C4-2B (cell line): ENCODE data around the gene LONRF2.
A peak's percentile ranks its signal among the peaks of the same experiment; 100 is the strongest.

Experiments
- H3K27ac ChIP-seq: fragments of 450-650 bp; 2 replicates; pipeline ENCODE4 v1.5.1; 2017
- ZFX ChIP-seq: fragments of 450-650 bp; IDR thresholded peaks from 2 replicates; pipeline ENCODE4 v1.6.1; 2017
- TF ChIP-seq, protein P1 (sequence below): fragments of 450-650 bp; conservative IDR thresholded peaks from 2 replicates; pipeline ENCODE4 v1.5.1; 2017; ENCODE audit warnings: mild to moderate bottlenecking

The LONRF2 gene

DNA sequence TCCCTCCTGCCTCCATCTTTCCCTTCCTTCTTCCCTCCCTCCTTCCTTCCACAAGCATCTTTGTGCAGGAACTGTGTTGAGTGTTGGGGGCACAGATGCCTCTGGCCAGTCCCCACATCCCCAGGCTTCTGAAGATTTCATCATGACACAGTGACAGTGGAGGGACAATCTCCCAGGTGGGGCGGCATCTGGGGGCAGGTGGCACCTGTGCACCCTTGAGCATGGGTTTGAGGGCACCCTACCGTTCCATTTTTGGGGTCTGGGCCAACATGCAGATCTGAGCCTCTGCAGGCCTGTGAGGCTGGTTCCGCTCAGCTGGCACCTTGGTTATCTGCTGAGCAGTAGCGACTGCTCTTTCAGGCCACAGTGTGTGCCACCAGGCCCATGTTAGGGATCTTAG lies 57.6 kb downstream of the LONRF2 start:
- no peak overlapping the region for H3K27ac ChIP-seq
- TF ChIP-seq ZFX, result no peak
- TF ChIP-seq, protein P1, sequence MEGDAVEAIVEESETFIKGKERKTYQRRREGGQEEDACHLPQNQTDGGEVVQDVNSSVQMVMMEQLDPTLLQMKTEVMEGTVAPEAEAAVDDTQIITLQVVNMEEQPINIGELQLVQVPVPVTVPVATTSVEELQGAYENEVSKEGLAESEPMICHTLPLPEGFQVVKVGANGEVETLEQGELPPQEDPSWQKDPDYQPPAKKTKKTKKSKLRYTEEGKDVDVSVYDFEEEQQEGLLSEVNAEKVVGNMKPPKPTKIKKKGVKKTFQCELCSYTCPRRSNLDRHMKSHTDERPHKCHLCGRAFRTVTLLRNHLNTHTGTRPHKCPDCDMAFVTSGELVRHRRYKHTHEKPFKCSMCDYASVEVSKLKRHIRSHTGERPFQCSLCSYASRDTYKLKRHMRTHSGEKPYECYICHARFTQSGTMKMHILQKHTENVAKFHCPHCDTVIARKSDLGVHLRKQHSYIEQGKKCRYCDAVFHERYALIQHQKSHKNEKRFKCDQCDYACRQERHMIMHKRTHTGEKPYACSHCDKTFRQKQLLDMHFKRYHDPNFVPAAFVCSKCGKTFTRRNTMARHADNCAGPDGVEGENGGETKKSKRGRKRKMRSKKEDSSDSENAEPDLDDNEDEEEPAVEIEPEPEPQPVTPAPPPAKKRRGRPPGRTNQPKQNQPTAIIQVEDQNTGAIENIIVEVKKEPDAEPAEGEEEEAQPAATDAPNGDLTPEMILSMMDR, result no peak

DNA sequence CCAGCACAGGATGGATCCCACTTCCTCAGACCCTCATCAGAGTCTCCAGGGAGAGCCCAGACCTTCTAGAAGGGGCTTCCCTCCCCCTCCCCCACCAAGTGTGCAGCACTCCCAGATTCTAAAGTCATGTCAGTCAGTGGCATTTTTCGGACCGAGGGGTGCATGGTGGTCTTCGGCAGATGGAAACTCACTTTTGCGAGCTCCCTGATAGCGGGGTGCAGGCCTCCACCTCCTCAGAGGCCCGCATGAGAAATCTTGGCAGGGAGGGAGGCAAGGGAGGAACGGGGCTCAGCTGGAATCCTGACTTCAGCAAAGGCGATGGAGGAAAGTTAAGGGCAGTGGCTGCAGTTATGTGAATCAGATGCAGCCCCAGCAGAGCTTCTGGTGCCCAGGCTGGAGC lies 58.2 kb downstream of the LONRF2 start:
- TF ChIP-seq ZFX, result no peak
- TF ChIP-seq, protein P1, result no peak
- H3K27ac ChIP-seq, result no peak overlapping the region

DNA sequence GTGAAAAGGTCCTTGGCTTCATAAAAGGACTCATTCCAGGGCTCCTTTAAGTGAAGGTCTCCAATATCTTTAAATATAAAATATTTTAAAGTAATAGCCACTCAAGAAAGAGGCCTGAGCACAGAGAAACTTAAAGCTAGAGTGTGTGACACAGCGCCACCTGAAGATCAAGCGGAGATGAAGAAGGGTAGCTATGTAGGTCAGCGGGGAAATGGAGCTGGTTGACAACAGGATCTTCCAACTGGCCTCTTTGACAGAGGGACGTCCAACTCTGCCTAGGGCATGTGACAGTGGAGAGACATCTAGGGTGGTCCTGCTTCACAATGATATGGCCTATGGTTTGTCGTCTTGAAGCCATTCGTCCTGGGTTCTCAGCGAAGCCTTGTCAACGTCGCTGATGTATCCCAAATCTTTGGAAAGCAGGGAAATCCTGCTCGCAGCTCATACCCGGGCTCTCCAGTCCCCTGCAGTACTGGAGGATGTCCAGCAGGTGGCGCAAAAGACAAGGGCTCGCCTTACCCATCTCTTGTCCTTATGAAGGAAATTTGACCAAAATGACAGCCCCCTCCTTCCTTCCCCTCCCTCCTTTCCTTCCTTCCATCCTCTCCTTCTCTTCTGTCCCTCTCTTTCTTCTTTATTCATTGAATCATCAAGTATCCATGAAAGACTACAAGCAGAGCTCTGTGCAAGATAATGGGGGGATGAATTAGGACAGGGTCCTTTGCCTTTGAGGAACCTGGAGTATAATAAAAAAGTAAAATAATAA lies 59.6 kb downstream of the LONRF2 start:
- no peak overlapping the region for H3K27ac ChIP-seq
- TF ChIP-seq ZFX, result no peak
- TF ChIP-seq, protein P1, result peak; percentile 94

DNA sequence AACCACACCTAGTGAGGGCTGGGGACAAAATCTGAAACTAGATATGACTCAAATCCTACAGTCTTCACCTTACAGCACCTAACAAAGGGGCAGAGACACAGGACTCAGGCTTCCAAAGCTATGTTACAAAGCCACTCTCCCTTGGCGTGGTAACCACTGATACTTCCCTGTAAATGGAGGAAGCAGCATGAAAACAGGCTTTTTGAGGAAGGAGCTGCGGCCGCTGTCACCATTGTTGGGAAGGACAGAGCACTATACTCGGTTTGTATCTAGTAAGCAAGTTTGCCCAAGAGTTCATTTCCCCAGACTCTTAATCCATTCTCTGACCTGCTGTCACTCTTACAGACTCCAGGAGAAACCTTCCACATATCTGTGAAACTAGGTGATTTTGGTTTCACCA lies 60.3 kb downstream of the LONRF2 start:
- no peak for TF ChIP-seq ZFX
- TF ChIP-seq, protein P1, result no peak
- no peak overlapping the region for H3K27ac ChIP-seq

DNA sequence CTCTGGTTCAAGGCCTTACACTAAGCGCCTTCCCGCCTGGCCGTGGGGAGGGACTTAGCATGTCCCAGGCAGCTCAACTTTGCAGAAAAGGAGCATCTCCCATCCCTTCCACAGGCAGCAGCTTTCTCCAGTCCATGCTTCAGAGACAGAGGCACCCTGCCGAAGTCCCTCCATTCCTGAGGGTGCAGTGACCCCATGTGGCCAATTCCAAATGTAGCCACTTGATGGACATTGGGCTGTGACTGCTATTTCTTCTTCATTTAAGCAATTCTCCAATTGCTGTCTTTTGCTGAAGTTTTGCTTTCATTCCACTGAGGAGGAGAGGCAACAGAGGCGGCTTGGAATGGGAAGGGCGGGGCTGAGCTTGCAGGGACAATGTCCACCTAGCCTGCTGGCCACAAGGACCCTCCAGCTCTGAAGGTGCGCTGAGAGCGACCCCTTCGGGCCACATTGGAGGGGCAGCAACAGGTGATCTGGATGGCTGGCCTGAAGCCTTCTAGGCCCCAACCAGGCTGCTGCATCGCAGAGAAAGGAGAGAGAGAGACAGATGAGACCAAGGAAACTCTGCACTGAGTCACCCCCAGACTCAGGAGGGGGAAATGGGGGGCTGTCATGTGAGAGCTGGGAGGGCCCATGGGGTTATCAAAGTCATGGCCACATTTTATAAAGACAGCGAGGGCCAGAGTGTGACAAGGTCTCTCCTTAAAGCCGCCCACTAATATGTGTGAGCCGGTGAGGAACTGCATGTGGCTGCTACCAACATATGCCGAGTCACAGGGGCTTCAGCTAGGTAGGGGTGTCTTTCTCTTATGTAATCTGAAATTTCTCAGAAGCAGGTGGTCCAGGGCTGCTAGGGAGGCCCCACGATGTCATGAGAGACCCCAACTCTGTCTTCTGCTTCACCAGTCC lies 61.3 kb downstream of the LONRF2 start:
- no peak for TF ChIP-seq ZFX
- TF ChIP-seq, protein P1, result peak; percentile 80
- H3K27ac ChIP-seq, result no peak overlapping the region; the same call in 1 of the 2 replicates

DNA sequence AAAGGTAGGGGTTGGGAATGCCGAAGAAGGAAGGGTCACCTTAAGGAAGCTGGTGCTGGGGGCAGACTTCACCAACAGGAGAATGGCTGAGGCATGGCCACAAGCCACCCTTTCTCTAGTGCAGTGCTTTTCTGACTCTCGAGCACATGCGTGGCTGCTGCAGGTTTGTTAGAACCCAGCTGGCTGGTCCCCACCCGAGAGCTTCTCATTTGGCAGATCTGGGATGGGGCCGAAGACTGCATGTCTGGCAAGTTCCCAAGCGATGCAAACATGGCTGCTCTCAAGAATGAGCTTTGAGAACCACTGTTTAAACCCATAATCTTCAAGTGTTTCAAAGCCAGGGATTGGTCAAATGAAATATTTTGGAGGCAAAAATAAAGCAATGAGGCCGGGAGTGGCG lies 63.2 kb downstream of the LONRF2 start:
- no peak overlapping the region for H3K27ac ChIP-seq
- TF ChIP-seq, protein P1, result no peak
- TF ChIP-seq ZFX, result no peak

DNA sequence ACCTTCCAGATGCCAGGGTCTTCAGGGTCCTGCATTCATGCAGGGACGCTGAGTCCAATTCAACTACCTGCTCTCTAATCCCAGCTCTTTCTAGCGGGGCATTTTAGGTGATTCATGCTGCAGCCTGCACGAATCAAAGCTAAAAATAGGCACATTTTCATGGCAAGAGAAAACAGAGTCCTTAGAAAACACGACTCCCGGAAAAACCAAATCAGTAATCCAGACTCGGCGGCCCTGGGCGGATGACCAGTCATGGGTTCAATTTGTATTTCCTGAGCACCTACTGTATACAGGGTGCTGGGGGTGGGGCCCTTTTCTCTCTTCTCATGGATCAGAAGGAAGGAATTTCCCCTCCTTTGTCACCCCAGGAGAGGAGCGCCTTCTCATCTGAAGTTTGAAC lies 64.4 kb downstream of the LONRF2 start:
- TF ChIP-seq, protein P1, result no peak
- no peak for TF ChIP-seq ZFX
- H3K27ac ChIP-seq, result no peak overlapping the region
